ENCODE measurements around the gene MIA2. TPM values are rescaled to one million over a fixed set of nuclear protein-coding genes. Genes with fewer than 3 reads are reported as not detected.
A peak's percentile ranks its signal among the peaks of the same experiment; 100 is the strongest.

Gene MIA2
- total RNA-seq, 1 donor from 2014 or later = 12.7 TPM

- DNase-seq (ENCODE audit: low read depth, low spot score) = no peak
- H3K27ac Mint-ChIP-seq (ENCODE audit: unreplicated experiment) = peak overlapping the region; percentile 83
- peak overlapping the region; percentile 96 for H3K4me3 Mint-ChIP-seq
- H3K27me3 Mint-ChIP-seq (ENCODE audit: low read depth) = no peaks in the 10 kb centered on the region
- H3K4me1 Mint-ChIP-seq = peaks cover 30% of the 10 kb centered on the region
- no peaks in the 10 kb centered on the region for H3K36me3 Mint-ChIP-seq (ENCODE audit: low read depth)
- TF ChIP-seq CTCF (conservative IDR thresholded peaks at IDR 0.05) = no peak
- peaks cover 4% of the 10 kb centered on the region for H3K9me3 Mint-ChIP-seq
Observed at GRCh38 chr14:39265806-39266524, 32.2 kb downstream of the MIA2 start.

- Mint-ChIP-seq H3K36me3 (ENCODE audit: low read depth) (peaks cover 3% of the 10 kb centered on the region), H3K9me3 (peaks cover 4% of the 10 kb centered on the region), H3K27ac (ENCODE audit: unreplicated experiment) (peak overlapping the region; percentile 83), H3K4me3 (peak overlapping the region; percentile 96), H3K4me1 (peaks cover 30% of the 10 kb centered on the region), H3K27me3 (ENCODE audit: low read depth) (no peaks in the 10 kb centered on the region)
- DNase-seq (ENCODE audit: low read depth, low spot score) = no peak
- no peak for TF ChIP-seq CTCF (conservative IDR thresholded peaks at IDR 0.05)
Observed at GRCh38 chr14:39266525-39266870, 32.8 kb downstream of the MIA2 start.

- peak; percentile 75 for DNase-seq (ENCODE audit: low read depth, low spot score)
- TF ChIP-seq CTCF (conservative IDR thresholded peaks at IDR 0.05) = no peak
- H3K36me3 Mint-ChIP-seq (ENCODE audit: low read depth) = peaks cover 7% of the 10 kb centered on the region
- H3K9me3 Mint-ChIP-seq = peaks cover 3% of the 10 kb centered on the region
- H3K27ac Mint-ChIP-seq (ENCODE audit: unreplicated experiment) = peak overlapping the region; percentile 99
- peak overlapping the region; percentile 96 for H3K4me3 Mint-ChIP-seq
- H3K27me3 Mint-ChIP-seq (ENCODE audit: low read depth) = no peaks in the 10 kb centered on the region
- peaks cover 30% of the 10 kb centered on the region for H3K4me1 Mint-ChIP-seq
Observed at GRCh38 chr14:39266871-39267607, 33.3 kb downstream of the MIA2 start.

GRCh38 chr14:39267608-39268005 lies 33.9 kb downstream of the MIA2 start:
- Mint-ChIP-seq H3K4me3 (peak overlapping the region; percentile 96), H3K36me3 (ENCODE audit: low read depth) (peaks cover 7% of the 10 kb centered on the region), H3K27ac (ENCODE audit: unreplicated experiment) (peak overlapping the region; percentile 99), H3K27me3 (ENCODE audit: low read depth) (no peaks in the 10 kb centered on the region), H3K9me3 (no peaks in the 10 kb centered on the region), H3K4me1 (peaks cover 30% of the 10 kb centered on the region)
- TF ChIP-seq CTCF (conservative IDR thresholded peaks at IDR 0.05) = no peak
- DNase-seq (ENCODE audit: low read depth, low spot score) = no peak

- Mint-ChIP-seq H3K4me3 (peak overlapping the region; percentile 96), H3K27me3 (ENCODE audit: low read depth) (no peaks in the 10 kb centered on the region), H3K27ac (ENCODE audit: unreplicated experiment) (no peak overlapping the region), H3K9me3 (peaks cover 5% of the 10 kb centered on the region), H3K36me3 (ENCODE audit: low read depth) (peaks cover 15% of the 10 kb centered on the region), H3K4me1 (peaks cover 30% of the 10 kb centered on the region)
- TF ChIP-seq CTCF (conservative IDR thresholded peaks at IDR 0.05) = no peak
- DNase-seq (ENCODE audit: low read depth, low spot score) = no peak
Observed at GRCh38 chr14:39268393-39268792, 34.7 kb downstream of the MIA2 start.

Data from neural crest cell (in vitro differentiated cells).